Fibroblast of gingiva (primary cell): ENCODE results near the gene ATP11A.
"Not testable (repeated sequence)": the region's sequence is repeated elsewhere in the genome, so short reads cannot be mapped to it uniquely, and the experiment has no call there.

Experiments used
- DNase-seq: peaks from one replicate; pipeline ENCODE4 v3.0.0-alpha.2; 2011; ENCODE audit warnings: low read depth

Gene ATP11A

GRCh38 chr13:112776971-112777370 lies 87.1 kb downstream of the ATP11A start:
- DNase-seq, result no peak

- no peak for DNase-seq
Measured at GRCh38 chr13:112777637-112778406, 88.0 kb downstream of the ATP11A start.

- DNase-seq, result no peak
Measured at GRCh38 chr13:112779856-112780604, 90.2 kb downstream of the ATP11A start.

- DNase-seq, result no peak
Measured at GRCh38 chr13:112781287-112781686, 91.4 kb downstream of the ATP11A start.

GRCh38 chr13:112781881-112782361 lies 92.1 kb downstream of the ATP11A start:
- DNase-seq, result peak; percentile 72

- DNase-seq, result no peak
Measured at GRCh38 chr13:112782429-112783010, 92.7 kb downstream of the ATP11A start.

GRCh38 chr13:112783135-112783977 lies 93.5 kb downstream of the ATP11A start:
- peak; percentile 45 for DNase-seq

- peak; percentile 14 for DNase-seq
Measured at GRCh38 chr13:112783978-112784371, 94.1 kb downstream of the ATP11A start.

- DNase-seq, result no peak
Measured at GRCh38 chr13:112784811-112785482, 95.1 kb downstream of the ATP11A start.

- DNase-seq, result no peak
Measured at GRCh38 chr13:112785483-112785856, 95.6 kb downstream of the ATP11A start.

- DNase-seq, result not testable (repeated sequence)
Measured at GRCh38 chr13:112786810-112787209, 97.0 kb downstream of the ATP11A start.

GRCh38 chr13:112790735-112791641 lies 101.2 kb downstream of the ATP11A start:
- DNase-seq, result no peak

- DNase-seq, result no peak
Measured at GRCh38 chr13:112791663-112792440, 102.0 kb downstream of the ATP11A start.

GRCh38 chr13:112792511-112792910 lies 102.7 kb downstream of the ATP11A start:
- DNase-seq, result no peak

GRCh38 chr13:112793545-112794445 lies 104.0 kb downstream of the ATP11A start:
- no peak for DNase-seq

- no peak for DNase-seq
Measured at GRCh38 chr13:112795277-112795676, 105.4 kb downstream of the ATP11A start.

GRCh38 chr13:112796190-112796915 lies 106.5 kb downstream of the ATP11A start:
- no peak for DNase-seq

- no peak for DNase-seq
Measured at GRCh38 chr13:112799394-112799793, 109.6 kb downstream of the ATP11A start.
